RKO (cell line): ENCODE data around the gene ATAD3A.
A peak's percentile ranks its signal among the peaks of the same experiment; 100 is the strongest.
"Not testable (repeated sequence)": the region's sequence is repeated elsewhere in the genome, so short reads cannot be mapped to it uniquely, and the experiment has no call there.

Experiments
- DNase-seq: peaks from one replicate; pipeline ENCODE4 v3.0.0-alpha.2; 2016; ENCODE audit warnings: low spot score

Gene ATAD3A

DNA sequence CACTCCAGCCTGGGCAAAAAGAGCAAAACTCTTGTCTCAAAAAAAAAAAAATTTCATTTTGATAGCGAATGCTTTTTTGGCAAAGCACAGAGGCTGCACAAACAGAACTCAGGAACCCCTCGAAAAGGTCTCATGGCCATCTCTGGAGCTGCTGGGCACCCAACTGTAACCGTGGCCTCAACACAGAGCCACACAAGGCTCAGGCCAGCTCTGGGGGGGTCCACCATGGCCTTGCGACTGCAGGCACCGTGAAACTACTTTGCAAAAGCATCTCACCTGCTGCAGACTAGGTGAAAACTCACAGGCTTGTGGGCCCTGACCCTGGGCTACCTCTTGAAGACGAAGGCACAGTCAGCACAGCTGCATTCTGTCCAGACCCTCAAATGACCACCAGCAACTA is 44.5 kb downstream of the ATAD3A start:
- DNase-seq, result no peak

DNA sequence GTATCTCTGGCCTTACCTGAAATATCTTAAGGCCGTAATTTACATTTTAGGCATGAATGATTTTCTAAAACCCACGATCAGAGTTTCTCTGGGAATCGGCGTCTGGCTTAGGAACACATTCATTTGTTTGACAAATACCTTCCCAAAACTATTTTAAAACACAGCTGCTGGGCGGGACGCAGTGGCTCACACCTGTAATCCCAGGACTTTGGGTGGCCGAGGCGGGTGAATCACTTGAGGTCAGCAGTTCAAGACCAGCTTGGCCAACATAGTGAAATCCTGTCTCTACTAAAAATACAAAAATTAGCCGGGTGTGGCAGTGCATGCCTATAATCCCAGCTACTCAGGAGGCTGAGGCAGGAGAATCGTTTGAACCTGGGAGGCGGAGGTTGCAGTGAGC is 45.0 kb downstream of the ATAD3A start:
- DNase-seq, result not testable (repeated sequence)

DNA sequence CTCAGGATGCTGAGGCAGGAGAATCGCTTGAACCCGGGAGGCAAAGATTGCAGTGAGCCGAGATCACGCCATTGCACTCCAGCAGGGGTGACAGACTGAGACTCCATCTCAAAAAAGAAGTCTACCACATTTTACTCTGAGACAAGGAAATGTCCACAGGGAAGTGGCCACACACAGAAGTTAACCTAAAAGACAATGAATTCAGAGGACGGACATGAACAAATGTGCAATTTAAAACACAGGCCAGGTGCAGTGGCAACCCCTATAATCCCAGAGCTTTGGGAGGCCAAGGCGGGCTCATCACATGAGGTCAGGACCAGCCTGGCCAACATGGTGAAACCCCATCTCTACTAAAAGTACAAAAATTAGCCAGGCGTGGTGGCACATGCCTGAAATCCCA is 45.7 kb downstream of the ATAD3A start:
- DNase-seq, result not testable (repeated sequence)

DNA sequence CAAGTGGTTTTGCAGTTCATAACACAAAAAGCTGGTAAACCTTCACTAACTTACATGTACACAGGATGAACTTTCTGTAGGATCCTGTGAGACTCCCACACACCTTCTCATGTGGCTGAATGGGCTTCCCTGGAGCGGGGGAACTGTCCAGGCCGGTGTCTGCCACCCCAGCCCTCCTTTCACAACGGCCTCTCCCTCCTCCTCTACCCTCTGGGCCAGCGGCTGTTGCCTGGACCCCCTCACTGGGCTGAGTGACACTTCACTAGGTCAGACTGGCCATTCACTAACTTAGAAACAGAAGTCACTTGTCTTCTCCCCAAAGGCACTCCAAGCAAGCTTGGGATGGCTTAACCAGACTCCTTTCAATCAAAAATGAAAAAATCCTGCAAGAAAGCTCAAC is 46.6 kb downstream of the ATAD3A start:
- no peak for DNase-seq

DNA sequence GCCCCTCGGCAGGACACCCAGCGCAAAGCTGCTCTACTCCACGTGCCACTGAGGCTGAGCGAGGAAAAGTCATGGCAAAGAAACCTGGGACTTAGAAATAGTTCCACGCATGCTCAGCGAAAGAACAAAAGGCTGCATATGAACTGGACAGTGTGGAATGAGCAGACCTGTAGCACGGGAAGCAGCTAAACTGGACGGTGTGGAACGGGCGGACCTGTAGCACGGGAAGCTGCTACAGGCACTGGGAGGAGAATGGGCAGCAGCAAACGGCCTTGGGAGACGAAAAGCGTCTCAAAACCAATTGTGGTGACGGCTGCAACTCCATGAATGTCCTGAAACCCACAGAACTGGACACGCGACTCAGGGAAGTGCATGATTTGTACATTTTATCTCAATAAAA is 47.1 kb downstream of the ATAD3A start:
- no peak for DNase-seq

DNA sequence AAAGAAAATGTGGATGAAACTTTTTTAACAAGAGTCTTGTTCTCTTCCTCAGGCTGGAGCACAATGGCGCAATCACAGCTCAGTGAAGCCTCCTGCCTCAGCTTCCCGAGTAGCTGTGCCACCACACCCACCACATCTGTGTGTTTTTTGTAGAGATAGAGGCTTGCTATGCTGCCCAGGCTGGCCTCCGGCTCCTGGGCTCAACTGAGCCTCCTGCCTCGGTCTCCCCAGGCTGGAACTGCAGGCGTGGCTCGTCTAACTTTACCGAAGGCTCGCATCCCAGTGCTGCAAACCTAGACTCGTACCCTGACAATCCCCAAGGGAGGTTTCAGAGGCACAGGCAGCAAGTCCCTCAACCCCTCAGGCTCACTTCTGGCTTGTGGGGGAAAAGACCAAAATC is 48.2 kb downstream of the ATAD3A start:
- DNase-seq, result no peak

DNA sequence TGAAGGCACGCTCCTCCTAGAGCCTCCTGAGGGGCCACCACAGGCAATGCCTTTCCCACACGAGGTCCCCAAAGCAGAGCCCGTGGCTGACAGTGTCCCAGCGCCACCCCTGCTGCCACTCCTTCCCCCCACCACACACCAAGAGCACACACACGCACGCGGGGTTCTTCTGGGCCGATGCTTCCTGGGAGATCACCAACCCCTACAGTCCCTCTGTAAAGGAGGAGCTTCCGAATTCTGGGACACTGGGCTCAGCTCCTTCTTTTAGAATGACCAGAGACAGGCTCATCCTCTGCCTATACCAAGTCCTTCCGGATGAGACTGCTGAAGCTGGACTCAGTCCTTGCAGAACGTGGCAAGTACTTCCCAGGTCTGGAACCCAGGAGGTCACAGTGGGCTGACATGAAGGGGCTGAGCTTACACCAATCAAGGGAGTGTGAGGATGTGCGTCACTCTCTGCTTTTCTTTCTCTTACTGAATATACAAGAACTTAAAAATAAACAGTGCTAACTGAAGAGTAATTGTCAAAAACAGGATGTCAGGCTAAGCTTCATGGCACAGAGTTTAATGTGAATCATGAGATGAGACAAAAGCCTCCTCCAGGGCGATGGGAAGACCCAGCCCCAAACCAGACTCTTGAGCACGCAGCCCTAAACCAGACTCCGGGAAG is 50.0 kb downstream of the ATAD3A start:
- DNase-seq, result no peak

DNA sequence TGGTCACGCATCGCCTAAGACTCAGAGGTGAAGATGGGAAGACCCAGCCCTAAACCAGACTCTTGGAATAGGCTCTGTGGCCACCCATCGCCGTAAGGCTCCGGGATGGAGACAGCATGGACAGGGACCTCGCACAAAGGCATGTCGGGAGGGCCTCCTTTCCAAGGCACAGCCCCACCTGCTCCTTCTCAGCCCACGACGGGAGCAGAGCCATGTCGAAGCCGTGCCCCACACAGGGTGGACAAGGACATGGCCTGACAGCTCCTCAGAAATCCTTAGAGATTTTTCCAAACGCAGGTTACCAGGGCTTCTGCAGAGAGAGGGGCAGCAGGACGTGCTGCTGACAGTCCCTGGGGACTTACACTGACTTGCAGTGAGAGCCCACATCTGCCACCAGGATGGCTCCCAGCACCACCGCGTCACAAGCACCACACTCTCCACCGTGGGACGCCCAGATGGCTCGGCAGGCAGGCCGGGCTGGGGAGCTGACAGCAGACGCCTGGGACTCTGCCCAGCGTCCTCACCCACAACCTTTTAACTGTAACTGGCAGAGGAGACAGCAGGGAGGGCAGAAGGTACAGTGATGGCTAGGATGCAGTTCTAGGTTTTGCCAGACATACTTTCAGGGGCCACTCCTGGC is 50.7 kb downstream of the ATAD3A start:
- no peak for DNase-seq

DNA sequence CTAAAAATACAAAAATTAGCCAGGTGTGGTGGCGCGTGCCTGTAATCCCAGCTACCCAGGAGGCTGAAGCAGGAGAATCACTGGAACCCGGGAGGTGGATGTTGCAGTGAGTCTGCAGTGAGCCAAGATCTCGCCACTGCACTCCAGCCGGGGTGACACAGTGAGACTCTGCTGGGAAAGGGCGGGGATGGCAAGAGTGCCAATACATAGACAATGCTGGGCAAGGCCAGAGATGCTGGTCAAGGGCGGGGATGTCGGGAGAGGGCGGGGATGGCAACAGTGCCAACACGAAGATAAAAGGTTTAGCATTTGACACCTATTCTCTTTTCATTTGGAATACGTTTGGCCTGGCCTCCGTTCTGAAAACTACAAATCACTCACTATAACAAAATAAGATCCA is 51.7 kb downstream of the ATAD3A start:
- DNase-seq, result no peak

DNA sequence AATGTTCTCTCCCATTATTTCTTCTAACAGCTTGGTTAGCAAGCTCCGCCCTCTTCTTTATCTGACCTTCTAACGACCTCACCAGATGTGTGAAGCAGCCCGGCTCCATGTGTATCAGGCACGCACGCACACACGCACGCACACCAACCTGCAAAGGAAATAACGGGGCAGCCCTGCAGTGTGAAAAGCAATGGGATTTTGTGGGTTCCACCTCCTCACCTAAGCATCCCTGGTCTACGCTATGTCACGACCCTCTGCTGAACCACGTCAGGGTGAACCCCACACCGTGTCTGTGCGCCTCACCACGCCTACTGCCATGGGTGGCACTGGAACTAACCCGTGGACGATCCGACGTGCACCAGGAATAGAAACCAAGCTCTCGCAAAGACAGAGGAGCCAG is 52.3 kb downstream of the ATAD3A start:
- no peak for DNase-seq

DNA sequence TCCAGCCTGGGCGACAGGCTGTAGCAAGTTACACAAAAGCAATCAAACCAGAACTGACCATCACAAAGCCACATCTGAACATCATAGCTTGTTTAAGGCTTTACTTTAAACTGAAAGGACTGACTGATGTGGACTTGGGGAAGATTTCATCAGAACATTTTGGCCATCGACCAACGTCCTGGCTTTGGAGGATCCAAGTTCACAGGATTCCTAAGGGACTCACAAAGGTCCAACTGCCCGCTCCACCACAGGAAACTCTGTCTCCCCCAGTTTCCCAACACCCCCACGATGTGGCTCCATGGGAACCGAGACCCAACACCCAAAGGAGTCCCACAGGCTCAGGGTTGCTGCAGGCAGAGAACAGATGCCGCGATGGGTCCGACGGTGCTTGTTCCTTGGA is 53.4 kb downstream of the ATAD3A start:
- DNase-seq, result no peak

DNA sequence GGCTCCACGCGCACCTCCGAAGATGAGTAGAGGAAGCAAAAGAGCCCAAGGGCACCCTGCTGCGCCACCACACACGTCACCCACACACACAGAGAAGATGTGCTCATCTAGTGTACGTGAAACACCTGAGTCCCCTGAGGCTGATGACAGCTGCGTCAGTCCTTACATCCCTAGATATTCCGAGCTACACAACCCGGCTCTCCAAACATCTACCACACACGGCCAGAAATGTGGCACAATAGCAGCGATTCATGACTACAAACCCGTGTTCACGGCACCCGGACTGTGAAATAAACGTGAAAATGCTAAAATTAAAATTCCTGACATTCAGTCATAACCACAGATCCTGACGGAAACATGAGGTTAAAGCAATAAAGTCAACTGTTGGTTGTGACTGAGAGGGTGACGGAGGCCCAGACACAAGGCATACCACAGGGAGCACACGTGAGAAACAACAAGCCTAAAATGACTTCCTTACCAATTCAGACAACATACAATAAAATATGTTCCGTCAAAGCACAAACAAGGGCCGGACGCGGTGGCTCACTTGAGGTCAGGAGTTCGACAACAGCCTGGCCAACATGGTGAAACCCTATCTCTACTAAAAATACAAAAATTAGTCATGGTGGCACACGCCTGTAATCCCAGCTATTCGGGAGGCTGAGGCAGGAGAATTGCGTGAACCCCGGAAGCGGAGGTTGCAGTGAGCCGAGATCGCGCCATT is 55.4 kb downstream of the ATAD3A start:
- no peak for DNase-seq

DNA sequence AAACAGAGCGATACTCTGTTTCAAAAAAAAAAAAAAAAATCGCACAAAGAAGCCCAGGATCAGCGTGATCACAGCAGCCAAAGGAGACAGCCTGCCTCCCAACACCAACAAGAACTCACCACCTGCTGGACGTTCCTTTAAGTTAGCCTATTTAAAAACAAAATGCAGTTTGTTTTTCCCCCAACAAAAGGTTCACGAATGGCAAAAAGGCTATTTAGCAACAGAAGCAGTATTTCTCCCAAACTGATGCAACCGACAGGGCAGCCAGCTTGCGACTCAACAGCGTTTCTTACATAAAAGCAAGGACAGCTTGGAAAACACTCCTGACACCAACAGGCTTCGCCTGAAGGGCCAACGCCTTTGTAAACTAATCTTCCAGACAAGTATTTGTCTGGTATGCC is 55.9 kb downstream of the ATAD3A start:
- DNase-seq, result no peak

DNA sequence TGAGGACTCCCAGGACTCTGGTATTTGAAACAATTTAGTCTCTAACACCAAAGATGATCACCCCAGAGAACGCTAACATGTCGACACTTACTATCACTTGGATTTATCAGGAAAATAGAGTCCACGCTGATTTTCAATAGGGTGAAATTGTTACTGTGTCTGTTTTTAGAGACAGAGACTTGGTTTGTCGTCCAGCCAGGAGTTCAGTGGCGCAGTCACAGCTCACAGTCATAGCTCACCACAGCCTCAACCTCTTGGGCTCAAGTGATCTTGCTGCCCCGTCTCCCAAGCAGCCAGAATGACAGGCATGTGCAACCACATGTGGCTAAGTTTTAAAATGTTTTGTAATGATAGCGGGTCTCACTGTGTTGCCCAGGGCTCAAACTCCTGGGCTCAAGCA is 57.4 kb downstream of the ATAD3A start:
- no peak for DNase-seq

DNA sequence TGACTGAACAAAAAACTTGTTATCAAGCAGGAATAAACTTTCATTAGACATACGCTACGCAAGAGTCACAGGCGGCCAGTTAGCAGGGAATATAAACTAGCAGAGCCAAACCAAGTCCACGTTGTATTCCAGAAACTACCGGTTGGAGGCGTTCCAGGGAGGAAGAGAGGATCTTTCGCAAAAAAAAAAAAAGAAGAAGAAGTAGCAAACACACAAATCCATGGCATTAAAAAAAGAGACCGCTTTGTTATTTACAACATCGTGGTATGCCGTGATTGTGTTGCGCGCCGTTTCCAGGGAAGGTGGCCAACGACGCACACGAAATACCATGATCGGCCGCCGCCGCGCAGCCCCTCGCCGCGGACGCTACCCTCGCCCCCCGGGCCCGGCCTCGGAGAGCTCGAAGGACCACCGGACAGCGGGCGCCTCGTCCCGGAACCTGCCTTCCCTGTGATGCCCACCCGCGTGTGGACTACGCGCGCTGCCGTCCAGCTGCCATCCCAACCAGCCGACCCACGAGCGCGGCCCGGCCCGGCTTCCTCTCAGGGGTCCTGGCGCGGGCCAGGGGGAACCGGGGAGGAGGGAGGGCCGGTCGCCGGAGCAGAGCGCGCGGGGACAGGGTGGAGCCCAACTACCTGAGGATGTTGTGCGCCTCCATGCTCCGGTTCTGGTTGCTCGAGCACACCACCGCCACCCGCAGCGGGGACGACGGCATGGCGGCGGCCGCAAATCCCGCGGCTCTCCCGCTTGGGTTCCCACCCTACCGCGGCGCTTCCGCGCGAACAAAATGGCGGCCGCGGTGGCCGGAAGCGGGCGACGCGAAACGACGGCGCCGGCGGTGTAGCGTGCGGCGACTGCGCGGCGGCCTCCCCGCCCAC is 62.1 kb downstream of the ATAD3A start:
- peak; percentile 80 for DNase-seq

DNA sequence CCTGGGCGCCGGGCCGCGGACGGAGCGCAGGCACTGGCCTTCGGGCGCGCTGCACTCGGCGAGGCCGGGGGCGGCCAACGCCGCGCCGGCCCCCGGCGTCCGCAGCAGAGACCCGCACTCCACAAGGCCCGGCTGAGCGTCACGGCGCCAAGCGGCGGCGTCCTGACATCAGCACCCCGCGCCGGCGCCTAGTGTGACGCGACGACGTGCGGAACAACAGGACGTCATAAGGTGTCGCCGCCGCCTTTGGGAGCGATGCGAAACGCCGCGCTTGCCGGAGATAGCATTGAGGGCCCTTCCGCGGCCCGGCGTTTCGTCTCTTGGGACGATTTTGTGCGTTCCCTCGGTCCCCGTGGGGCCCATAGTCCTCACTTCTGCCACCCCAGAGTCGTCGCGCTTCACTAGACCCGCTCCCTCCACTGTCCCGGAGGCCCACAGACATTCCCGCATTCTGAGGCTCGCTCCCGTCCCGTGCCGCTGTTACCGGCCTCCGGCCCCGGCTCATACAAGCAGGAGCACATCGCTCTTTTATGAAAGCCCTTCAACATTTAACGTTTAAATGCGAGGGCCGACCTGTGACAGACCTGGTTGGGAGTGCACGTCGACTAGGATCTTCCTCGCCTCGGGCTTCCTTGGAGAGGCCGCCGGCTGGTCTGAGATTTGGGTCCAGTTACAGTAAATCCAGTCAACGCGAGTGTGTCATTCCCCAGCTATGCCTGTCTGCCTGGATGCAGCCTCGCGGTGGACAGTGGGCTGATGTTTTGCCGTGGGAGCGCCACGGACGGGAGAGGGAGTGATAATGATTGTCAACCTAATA is 63.0 kb downstream of the ATAD3A start, which contains the start of gene SSU72:
Gene SSU72 (minus strand): TSS at position 143 of the 817 bp plus-strand sequence. CDS start 306 bp downstream, outside the sequence.
- DNase-seq, result peak; percentile 93

DNA sequence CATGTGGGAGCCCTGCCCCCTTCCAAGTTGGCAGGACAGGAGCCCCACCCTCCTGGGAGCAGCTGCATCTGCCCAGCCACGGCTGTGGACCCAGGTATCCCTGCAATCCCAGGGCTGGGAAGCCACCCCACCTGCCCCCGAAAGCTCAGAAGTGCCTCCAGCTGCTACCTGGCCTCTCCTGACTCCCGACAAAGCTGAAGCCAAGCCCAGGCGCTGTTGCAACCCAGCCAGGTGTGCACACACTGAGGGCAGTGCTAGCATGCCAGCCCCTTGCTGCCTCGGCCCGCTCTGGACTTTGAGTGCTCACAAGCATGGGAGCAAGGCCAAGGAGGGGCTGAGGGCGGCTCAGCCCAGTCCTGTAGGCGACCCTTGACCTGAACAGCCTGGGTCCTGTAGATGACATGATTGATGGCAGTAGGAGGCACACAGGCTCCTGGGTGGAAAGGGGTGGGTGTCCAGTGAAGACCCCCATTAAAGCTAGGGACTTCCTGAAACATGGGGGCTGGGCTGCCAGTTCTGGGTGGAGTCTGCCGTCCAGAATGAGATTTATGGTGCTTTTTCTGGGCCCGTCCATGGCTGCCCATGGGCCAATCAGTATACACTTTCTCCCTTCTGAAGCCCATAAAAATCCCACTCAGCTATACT is 65.5 kb downstream of the ATAD3A start:
- no peak for DNase-seq

DNA sequence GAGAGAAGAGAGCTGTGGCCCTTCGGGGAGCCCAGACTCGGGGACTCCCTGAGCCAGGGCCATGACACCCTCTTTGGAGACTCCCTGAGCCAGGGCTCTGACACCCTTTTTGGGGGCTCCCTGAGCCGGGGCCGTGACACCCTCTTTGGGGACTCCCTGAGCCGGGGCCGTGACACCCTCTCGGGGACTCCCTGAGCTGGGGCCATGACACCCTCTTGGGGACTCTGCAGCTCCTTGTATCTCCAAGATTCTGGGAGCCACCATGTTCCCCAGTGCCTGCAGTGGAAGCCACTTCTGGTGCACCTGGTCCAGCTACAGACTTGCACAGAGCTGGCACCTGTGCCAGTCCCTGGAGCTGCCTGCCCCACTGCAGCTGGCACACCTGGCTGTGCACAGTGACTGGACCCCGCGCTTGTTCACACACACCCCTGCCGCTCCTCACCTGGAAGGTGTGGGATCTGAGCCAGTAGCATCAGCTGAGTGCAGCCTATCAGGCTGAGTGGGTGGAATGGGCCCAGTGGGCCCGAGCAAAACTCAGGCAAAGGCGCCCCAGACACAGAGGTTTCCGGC is 66.5 kb downstream of the ATAD3A start:
- DNase-seq, result no peak

DNA sequence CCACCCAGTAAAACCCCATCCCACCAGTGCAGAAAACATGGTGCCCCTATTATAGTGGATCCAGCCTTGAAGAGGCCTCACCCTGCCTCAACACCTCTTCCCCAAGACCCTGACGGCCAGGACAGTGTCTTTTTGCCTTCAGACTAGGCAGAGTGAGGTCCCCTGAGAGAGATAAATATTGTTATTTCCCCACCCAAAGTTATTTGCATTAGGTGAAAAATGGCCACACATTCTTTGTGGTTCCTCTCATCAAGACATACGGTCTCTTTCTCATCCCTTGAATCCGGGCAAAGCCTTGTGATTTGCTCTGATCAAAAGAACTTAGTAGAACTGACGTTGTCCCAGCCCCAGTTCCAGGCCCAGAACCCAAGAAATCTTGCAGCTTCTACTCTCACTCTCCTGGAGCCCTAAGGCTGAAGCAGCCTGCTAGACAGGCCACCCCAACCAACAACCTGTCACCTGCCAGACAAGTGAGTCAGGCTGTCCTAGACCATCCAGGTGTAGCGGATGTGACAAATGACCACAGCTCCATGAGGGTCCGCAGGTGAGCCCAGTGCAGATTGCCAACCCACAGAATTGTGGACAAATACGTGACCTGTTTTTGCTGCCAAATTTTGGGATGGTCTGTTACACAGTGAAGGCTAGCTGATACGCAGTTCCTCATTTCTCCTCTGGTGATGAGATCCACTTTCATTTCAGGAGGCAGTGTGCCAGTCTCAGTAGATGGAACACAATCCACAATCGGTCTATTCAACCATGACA is 70.8 kb downstream of the ATAD3A start:
- no peak for DNase-seq
